Osteoblast (primary cell): ENCODE results near the gene IL12A. TPM values are rescaled to one million over a fixed set of nuclear protein-coding genes. Genes with fewer than 3 reads are reported as not detected.

Source experiments
- DNase-seq: peaks from one replicate; pipeline ENCODE4 v3.0.0; 2011; ENCODE audit warnings: low spot score, mixed read lengths; ENCODE audit not compliant: insufficient read length; ENCODE audit errors: missing footprints
- H2AFZ ChIP-seq: 2 replicates; pipeline ENCODE4 v1.6.0; 2011; ENCODE audit warnings: mild to moderate bottlenecking, low read length
- H3K27ac ChIP-seq: 2 replicates; pipeline ENCODE4 v1.5.1; 2011; ENCODE audit warnings: mild to moderate bottlenecking, low read depth, low read length, moderate library complexity
- H3K27me3 ChIP-seq: 2 replicates; pipeline ENCODE4 v1.6.0; 2012; ENCODE audit warnings: mild to moderate bottlenecking, control low read depth, inconsistent platforms, low read length, moderate library complexity; ENCODE audit not compliant: insufficient read depth
- H3K36me3 ChIP-seq: 2 replicates; pipeline ENCODE4 v1.5.1; 2011; ENCODE audit warnings: mild to moderate bottlenecking, low read length, control low read depth, moderate library complexity; ENCODE audit not compliant: insufficient read depth
- H3K4me1 ChIP-seq: 2 replicates; pipeline ENCODE4 v1.5.1; 2011; ENCODE audit warnings: mild to moderate bottlenecking, low read length, control low read depth, moderate library complexity; ENCODE audit not compliant: insufficient read depth
- H3K4me2 ChIP-seq: 2 replicates; pipeline ENCODE4 v1.6.0; 2011; ENCODE audit warnings: mild to moderate bottlenecking, low read length; ENCODE audit not compliant: insufficient read depth
- H3K4me3 ChIP-seq: fragments of 200-600 bp; sonication (generic); 3 replicates; pipeline ENCODE4 v1.5.1; 2012; ENCODE audit warnings: mild to moderate bottlenecking, low read length, inconsistent platforms; ENCODE audit not compliant: insufficient read depth
- H3K79me2 ChIP-seq: 2 replicates; pipeline ENCODE4 v1.6.0; 2012; ENCODE audit warnings: mild to moderate bottlenecking, low read length, control low read depth, inconsistent platforms; ENCODE audit not compliant: insufficient read depth
- H3K9me3 ChIP-seq: 2 replicates; pipeline ENCODE4 v1.5.1; 2011; ENCODE audit warnings: low read depth, low read length, control low read depth
- H4K20me1 ChIP-seq: 2 replicates; pipeline ENCODE4 v1.6.0; 2012; ENCODE audit warnings: mild to moderate bottlenecking, low read length, control low read depth; ENCODE audit not compliant: insufficient read depth
- CTCF ChIP-seq: IDR thresholded peaks from 2 replicates; pipeline ENCODE4 v1.5.1; 2011; ENCODE audit warnings: mild to moderate bottlenecking, low read depth, low read length, moderate library complexity; ENCODE audit errors: extremely low read depth
- total RNA-seq: library from RNA; depleted of rRNA; stranded (reverse); fragments of >200 nt; gene quantifications from 2 replicates; pipeline ENCODE4 v1.2.3, GENCODE V29; 2012

IL12A gene
- total RNA-seq, 1 donor: 4.7 TPM

GRCh38 chr3:159996018-159996417, 7.4 kb downstream of the IL12A start:
- no peak for DNase-seq
- peaks cover 9% of the 10 kb centered on the region for H3K36me3 ChIP-seq
- H3K4me3 ChIP-seq: no peak overlapping the region
- no peak overlapping the region for H2AFZ ChIP-seq
- H3K9me3 ChIP-seq: no peaks in the 10 kb centered on the region
- peaks cover 18% of the 10 kb centered on the region for H3K4me1 ChIP-seq
- no peaks in the 10 kb centered on the region for H4K20me1 ChIP-seq
- H3K79me2 ChIP-seq: no peaks in the 10 kb centered on the region
- no peak overlapping the region for H3K27ac ChIP-seq
- TF ChIP-seq CTCF: no peak
- no peaks in the 10 kb centered on the region for H3K27me3 ChIP-seq
- no peak overlapping the region for H3K4me2 ChIP-seq

- Histone ChIP-seq H3K27me3 (no peaks in the 10 kb centered on the region), H3K27ac (no peak overlapping the region), H3K4me2 (no peak overlapping the region), H3K4me1 (peaks cover 18% of the 10 kb centered on the region), H3K79me2 (no peaks in the 10 kb centered on the region), H4K20me1 (no peaks in the 10 kb centered on the region), H2AFZ (no peak overlapping the region), H3K9me3 (no peaks in the 10 kb centered on the region), H3K36me3 (peaks cover 5% of the 10 kb centered on the region), H3K4me3 (no peak overlapping the region)
- TF ChIP-seq CTCF: no peak
- no peak for DNase-seq
These were observed 8.3 kb downstream of the IL12A start for GRCh38 chr3:159996959-159997358.

GRCh38 chr3:160001148-160001760, 12.6 kb downstream of the IL12A start:
- H3K4me2 ChIP-seq: no peak overlapping the region
- no peaks in the 10 kb centered on the region for H3K27me3 ChIP-seq
- H3K4me3 ChIP-seq: no peak overlapping the region
- no peaks in the 10 kb centered on the region for H4K20me1 ChIP-seq
- H3K9me3 ChIP-seq: no peaks in the 10 kb centered on the region
- H3K79me2 ChIP-seq: no peaks in the 10 kb centered on the region
- DNase-seq: no peak
- peaks cover 4% of the 10 kb centered on the region for H3K4me1 ChIP-seq
- no peak overlapping the region for H2AFZ ChIP-seq
- TF ChIP-seq CTCF: no peak
- no peak overlapping the region for H3K27ac ChIP-seq
- no peaks in the 10 kb centered on the region for H3K36me3 ChIP-seq

- H2AFZ ChIP-seq: no peak overlapping the region
- no peaks in the 10 kb centered on the region for H3K36me3 ChIP-seq
- no peaks in the 10 kb centered on the region for H3K9me3 ChIP-seq
- no peak overlapping the region for H3K4me3 ChIP-seq
- H3K27ac ChIP-seq: no peak overlapping the region
- no peak overlapping the region for H3K4me2 ChIP-seq
- no peaks in the 10 kb centered on the region for H3K27me3 ChIP-seq
- no peaks in the 10 kb centered on the region for H4K20me1 ChIP-seq
- peak; percentile 61 for DNase-seq
- peaks cover 3% of the 10 kb centered on the region for H3K4me1 ChIP-seq
- no peak for TF ChIP-seq CTCF
- no peaks in the 10 kb centered on the region for H3K79me2 ChIP-seq
These were observed 13.4 kb downstream of the IL12A start for GRCh38 chr3:160001850-160002623.
